MM.1S (cell line): ENCODE measurements around the gene IL4.

ENCODE experiments used
- EZH2 ChIP-seq: fragments of 300-600 bp; sonication (generic); optimal IDR thresholded peaks from 2 replicates; pipeline ENCODE3; 2017; ENCODE audit warnings: low read depth, mild to moderate bottlenecking, antibody characterized with exemption, low read length, mixed read lengths
- EZH2phosphoT487 ChIP-seq: fragments of 300-600 bp; sonication (generic); IDR thresholded peaks from 2 replicates; pipeline ENCODE4 v1.6.1; 2018; ENCODE audit warnings: antibody characterized with exemption, low read length
- TF ChIP-seq, protein P1 (sequence below): fragments of 300-600 bp; sonication (generic); IDR thresholded peaks from 2 replicates; pipeline ENCODE4 v1.5.1; 2016; ENCODE audit warnings: antibody characterized with exemption, low read length, mixed read lengths

DNA sequence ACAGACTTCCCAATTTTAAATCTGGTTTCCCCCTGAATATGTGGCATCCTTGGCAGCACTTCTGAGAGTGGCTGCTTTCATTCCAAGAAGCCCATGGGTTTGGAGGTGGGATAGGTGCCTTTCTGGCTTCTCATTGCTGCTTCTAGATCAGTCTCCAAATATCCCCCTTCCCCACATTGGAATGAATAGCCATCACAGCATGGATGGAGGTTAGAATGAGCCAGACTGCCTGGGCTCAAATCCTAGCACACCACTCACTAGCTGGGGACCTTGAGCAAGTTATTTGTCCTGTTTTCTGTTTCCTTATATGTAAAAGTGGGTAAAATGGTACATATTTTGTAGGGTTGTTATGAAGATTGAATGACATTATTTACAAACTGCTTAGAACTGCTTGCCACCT lies 29.6 kb upstream of the IL4 start:
- TF ChIP-seq, protein P1, sequence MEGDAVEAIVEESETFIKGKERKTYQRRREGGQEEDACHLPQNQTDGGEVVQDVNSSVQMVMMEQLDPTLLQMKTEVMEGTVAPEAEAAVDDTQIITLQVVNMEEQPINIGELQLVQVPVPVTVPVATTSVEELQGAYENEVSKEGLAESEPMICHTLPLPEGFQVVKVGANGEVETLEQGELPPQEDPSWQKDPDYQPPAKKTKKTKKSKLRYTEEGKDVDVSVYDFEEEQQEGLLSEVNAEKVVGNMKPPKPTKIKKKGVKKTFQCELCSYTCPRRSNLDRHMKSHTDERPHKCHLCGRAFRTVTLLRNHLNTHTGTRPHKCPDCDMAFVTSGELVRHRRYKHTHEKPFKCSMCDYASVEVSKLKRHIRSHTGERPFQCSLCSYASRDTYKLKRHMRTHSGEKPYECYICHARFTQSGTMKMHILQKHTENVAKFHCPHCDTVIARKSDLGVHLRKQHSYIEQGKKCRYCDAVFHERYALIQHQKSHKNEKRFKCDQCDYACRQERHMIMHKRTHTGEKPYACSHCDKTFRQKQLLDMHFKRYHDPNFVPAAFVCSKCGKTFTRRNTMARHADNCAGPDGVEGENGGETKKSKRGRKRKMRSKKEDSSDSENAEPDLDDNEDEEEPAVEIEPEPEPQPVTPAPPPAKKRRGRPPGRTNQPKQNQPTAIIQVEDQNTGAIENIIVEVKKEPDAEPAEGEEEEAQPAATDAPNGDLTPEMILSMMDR = no peak
- TF ChIP-seq EZH2 (no peak), EZH2phosphoT487 (no peak)
